ENCODE measurements around the gene BAIAP2.

BAIAP2 gene

DNA sequence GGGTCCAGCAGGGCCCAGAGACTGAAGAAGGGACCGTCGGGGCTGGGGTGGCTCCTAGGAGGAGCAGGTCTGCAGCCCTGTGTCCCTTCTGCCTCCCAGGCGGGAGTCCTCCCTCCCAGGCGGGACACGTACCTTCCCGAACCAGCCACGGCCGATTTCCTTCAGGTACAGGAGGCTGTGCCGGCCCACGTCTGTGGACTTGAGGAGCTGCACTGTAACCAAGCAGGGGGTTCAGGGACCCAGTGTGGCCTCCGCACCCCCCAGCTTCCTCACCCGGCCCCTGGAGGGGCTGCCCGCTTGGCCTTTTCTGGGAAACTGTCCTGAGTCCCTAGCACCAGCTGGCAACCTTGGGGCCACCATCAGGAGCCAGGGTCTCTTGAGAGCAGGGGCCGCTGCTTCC is 93.4 kb downstream of the BAIAP2 start:
- DNase-seq, result no peak

DNA sequence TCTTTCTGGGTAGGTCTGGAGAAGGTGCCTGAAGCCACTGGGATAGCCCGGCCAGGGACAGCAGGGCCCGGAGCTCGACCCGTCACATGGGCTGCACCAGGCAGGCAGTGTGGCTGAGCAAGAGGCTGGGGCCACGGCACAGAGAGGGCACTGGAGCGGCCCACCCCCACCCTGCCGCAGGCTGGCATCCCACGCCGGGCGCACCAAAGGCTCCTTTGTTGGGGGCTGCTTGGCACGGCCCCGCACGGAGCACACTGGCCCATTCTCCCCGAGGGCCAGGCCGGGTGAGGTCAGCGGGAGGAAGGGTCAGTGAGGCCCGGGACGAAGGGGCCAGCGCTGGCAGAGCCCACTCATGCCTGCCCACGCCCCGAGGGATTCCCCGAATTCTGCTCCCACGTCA is 93.8 kb downstream of the BAIAP2 start:
- DNase-seq, result no peak

DNA sequence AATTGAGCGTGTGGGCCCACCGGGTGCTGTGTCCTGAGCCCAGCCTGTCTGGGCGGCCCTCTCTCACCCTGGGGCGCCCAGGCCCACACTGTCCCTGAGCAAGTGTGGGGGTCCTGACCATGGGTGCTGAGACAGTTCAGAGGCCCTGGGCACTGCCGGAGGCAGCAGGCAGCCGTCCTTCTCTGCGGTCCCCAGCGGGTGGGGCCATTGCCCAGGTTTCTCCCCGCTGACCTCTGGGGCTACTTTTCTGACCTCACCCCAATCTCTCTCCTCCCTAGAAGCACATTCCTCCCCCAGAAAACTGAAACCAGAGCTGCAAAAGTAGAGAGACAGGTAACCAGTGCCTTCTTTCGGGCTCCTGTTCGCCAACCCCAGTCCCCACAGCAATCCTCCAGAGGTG is 94.3 kb downstream of the BAIAP2 start:
- DNase-seq, result no peak

GRCh38 chr17:81129711-81130367 is 94.9 kb downstream of the BAIAP2 start:
- no peak for DNase-seq

DNA sequence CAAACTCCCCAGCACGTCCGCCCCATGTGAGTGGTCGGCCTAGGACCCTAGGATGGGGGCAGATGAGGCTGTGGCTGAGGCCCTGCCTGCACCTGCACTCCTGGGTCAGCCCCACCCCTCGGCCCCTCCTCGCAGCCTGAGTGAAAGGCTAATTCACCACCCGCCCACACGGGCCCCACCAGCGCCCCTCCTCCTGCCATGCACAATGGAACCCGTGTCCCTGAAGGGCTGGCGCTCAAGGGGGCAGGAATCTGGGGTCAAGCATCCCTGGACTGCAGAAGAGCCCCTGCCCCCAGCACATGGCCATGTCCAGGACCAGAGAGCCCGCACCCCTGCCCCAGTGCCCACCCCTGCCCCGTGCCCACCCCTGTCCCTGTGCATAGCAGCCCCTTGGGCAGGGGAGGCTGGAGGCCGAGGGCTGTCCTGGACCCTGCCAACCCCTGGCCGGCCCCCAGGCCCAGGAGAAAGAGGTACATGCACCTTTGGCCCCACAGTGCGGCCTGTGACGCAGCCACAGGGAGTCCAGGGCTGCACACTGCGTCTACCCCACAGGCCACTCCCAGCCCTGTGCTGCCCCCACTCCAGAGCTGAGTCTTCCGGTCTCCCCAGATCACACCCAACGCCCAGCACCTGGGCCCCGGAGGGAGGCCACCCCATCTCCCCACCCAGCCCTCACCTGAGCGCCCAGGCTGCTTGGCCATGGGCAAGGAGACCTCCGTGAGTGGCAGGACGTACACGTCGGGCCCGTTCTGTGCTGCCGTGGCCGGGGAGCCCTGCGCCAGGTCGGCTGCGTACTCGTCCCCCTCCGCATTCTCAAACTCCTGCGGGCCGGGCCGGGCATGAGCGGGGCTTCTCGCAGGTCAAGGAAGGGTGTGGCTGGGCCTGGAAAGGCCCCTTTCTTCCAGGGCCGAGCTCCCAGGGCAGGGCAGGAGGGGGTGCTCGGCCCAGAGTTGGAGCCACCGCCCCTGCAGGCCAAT is 95.7 kb downstream of the BAIAP2 start:
- DNase-seq, result no peak

DNA sequence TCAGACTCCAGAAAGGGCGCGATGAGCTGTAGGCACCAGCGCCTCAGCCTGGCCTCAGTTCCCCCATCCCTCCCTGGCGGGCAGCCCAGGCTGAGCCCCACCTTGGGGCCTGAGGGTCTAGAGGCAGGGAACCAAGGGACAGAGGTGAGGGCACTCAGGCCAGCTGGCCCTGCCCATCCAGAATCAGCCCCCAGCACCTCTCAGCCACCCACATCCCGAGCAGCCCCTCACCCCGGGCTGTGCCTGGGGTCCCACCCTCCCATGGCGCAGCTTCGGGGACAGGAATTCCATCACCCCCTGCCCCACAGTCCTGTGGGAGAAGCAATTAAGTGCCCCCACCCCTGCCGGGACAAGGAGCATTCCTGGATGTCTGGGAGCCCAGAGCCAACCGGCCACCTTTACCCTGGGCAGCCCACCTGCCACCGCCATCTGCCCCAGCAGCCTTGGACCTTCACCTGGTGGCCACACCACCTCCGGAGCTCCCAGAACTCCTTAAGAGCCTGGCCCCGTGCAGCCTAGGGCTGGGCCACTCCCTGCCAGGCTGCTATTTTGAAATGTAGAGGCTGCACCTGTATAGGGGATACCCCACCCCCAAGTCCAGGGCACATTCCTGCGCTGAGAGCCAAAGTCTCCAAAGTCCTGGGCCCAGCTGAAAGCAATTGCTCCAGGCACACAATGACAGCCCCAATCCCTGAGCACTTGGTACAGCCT is 96.7 kb downstream of the BAIAP2 start:
- DNase-seq, result no peak

- peak in 1 of 3 experiments; percentile 30 for DNase-seq
These were observed 97.2 kb downstream of the BAIAP2 start for GRCh38 chr17:81132197-81132540.

DNA sequence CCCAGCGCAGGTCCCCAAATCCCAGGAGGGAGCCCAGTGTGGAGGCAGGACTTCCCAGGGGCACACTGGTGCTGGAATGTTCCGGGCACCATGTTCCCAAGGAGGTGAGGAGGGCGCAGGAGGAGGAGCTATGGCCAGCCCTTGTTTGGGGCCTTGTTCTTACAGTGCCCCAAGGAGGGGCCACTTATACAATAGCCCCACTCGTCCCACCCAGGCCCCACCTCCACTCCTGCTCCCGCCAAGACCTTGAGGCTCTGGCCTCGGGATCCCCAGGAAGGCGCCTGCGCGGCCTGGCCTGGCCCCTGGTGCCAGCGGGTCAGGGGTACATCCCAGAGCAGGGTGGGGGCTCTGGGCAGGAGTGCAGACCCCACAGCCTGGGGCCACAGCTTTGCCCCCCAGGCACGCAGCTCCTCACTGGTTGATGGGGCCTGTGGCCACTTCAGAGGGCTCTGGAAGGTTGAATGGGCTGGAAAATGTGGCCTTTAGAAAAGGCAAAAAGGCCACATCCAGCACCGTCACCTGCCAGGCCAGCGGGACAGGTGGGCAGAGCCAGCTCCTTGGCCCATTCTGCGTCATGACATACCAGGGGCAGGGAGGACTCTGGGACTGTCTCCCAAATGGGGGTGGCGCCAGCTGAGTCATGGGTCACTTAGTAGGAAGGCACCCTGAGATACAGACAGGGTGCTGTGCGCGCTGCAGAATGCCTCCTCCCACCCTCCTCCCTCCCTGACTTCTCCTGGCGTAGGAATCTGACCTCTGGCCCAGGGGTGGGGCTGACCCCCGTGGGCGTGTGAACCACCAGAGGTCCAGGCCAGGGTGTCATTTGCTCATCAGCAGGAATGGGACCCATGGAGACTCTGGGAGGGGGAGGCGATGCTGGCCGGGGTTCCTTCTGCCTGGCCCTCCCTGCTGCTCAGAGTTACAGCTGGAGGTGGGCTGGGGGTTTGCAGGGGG is 98.1 kb downstream of the BAIAP2 start:
- DNase-seq, result no peak

- DNase-seq, result no peak
These were observed 99.3 kb downstream of the BAIAP2 start for GRCh38 chr17:81134064-81134781.

DNA sequence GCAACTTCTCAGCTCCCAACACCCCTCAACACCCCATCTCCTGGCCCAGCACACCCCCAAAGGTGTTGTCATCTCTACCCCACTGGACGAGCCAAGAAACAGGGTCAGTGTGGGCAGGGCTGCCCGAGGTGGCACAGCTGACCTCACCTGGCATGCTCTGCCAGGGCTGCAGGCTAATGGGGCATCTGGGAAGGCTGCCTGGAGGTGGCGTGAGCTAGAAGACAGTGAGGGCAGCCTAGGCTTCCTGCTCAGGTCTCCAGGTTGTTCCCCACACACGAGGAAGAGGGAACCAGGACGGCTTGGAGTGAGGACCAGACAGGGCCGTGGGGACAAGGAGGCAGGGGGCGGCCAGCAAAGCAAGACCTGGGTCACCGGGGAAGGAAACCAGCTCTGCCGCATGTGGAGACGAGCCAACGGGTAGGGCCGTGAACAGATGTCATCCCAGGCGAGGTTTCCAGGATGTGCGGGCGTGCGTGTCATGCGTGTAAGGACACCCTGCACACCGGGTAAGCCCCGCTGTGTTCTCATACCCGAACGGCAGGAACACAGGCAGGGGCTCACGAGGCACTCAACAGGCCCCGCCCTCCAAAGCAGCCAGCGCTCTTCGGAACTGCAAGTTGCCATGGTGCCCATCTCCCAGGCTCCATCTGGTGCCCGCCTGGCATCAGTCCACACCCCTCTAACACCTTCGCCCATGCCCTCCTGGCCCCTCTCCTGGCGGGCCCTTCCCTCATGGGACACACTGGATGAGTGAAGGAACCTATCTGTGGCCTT is 100.7 kb downstream of the BAIAP2 start:
- DNase-seq, result peak; percentile 35 to 88 (median 87)

GRCh38 chr17:81136366-81136765 is 101.4 kb downstream of the BAIAP2 start:
- peak in 1 of 3 experiments; percentile 39 for DNase-seq

DNA sequence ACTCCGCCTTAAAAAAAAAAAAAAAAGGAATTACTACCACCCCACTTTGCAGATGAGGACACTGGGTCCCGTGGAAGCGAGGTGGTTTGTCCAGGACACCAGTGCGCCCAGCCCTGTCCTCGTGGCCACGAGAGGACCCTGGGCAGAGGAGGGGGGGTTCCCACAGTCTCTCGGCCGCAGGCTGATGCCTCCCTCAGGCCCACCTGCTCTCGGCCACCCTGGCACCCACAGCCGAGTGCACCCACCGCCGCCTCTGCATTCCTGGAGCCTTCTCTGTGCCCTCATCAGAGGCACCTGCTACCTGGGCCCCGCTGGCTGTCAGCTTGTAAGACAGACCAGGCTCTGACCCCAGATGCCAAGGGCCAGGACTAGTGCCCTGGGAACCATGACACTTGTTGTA is 102.3 kb downstream of the BAIAP2 start:
- no peak for DNase-seq

DNA sequence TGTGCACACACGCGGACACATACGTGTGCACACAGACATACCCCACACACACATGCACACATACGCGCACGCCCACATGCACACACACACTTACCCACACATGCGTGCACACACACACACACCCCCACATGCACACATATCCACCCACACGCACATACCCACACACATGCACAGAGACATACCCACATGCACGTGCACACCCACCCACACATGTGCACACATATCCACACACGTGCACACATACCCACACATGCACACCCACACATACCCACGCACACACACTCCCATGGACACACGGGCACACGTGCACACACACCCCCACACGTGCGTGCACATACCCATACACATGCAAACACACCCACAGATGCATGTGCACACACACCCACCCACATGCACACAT is 103.1 kb downstream of the BAIAP2 start:
- DNase-seq, result no peak

- DNase-seq, result no peak
These were observed 103.5 kb downstream of the BAIAP2 start for GRCh38 chr17:81138500-81138899.

- DNase-seq, result no peak
These were observed 104.5 kb downstream of the BAIAP2 start for GRCh38 chr17:81139428-81139827.

DNA sequence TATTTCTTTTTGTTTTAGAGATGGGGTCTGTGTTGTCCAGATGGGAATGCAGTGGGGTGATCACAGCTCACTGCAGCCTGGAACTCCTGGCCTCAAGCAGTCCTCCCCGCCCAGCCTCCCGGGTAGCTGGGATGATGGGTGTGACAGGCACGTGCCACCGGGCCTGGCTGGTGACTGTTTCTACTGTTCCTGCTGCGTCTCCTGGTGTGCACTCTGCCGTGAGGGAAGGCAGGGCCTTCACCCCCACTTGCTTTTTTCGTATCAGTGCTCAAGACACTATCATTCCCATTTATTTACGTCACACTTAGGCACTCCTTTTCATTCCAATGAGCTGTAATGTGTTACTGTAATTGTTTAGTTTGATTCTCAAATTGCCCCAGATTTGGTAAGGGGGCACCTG is 105.1 kb downstream of the BAIAP2 start:
- no peak for DNase-seq

GRCh38 chr17:81140695-81141094 is 105.7 kb downstream of the BAIAP2 start:
- no peak for DNase-seq

DNA sequence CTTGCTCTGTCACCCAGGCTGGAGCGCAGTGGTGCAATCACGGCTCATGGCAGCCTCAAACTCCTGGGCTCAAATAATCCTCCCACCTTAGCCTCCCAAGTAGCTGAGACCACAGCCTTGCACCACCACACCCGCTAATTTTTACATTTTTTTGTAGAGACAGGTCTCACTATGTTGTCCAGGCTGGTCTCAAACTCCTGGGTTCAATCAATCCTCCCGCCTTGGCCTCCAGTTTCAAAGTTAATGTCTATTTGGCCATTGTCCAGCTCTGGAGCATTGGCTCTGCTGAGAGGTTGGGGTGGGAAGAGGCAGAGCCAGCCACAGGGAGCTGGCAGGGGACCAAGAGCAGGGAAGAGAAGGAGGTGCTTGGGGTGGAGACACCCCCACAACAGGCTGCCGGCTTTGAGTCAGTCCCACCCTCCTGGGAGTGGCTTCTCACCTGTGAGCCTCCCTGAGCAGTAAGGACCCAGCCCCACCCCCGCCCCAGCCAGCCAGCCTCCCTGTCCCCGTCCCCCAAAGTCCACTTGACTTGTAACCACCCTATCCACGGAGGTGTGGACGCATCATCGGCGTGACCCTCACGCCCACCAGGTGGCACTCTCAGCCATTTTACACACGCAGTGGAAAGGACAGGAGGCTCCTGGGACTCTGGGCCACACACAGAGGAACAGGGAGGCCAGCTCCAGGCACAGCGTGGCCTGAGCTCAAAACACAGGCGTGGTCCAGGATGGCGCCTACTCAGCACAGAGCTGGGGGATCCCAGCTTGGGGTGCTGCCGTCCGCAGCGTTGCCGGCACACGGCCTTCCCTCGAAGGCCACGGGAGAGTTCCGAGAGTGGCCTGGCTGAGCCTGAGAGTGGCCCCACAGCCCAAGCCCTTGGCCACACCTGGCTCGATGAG is 107.6 kb downstream of the BAIAP2 start:
- peak; percentile 74 to 88 (median 86) for DNase-seq

DNA sequence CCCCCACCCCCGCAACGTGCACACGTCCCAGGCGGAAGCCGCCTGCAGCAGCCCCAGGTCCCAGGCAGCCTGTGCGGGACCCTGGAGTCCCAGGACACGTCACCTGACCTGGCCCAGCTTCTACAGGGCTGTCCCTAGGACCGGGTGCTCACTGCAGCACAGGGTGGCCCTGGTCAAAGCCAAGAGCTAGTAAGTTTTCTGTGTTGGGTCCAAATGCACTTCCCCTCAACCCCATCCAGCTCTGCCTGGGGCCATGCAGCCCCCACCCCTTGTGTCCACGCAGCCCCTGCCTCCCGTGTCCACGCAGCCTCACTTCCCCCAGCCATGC is 108.2 kb downstream of the BAIAP2 start:
- DNase-seq, result no peak

Measured in NCI-H1417 (cell line).